GM21786 (cell line): ENCODE data around the gene FAM210A.

Experiments
- ATAC-seq: cut with Tn5 transposase; IDR thresholded peaks from one replicate; pipeline ENCODE4 v1.9.1; 2021; ENCODE audit not compliant: unreplicated experiment

FAM210A gene

GRCh38 chr18:13623348-13623747 lies 103.0 kb downstream of the FAM210A start:
- no peak for ATAC-seq

DNA sequence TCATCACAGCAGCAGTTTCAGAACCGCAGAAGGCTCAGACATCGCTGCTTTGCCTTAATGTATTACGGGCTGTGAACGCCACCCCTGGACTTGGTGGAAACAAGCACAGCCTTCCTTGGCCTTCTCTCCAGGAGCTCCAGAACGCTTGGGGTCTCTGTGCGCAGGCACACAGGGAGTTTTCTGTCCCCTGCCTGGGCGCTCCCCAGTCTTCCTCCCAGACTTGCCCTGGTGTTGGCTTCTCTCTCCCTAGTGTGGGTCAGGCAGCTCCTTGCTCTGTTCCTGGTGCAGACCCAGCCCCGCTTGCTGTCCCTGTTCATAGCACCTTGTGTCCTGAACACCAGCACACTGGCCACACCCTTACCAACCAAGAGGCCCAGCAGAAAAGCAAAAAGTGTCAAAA lies 103.6 kb downstream of the FAM210A start:
- no peak for ATAC-seq

DNA sequence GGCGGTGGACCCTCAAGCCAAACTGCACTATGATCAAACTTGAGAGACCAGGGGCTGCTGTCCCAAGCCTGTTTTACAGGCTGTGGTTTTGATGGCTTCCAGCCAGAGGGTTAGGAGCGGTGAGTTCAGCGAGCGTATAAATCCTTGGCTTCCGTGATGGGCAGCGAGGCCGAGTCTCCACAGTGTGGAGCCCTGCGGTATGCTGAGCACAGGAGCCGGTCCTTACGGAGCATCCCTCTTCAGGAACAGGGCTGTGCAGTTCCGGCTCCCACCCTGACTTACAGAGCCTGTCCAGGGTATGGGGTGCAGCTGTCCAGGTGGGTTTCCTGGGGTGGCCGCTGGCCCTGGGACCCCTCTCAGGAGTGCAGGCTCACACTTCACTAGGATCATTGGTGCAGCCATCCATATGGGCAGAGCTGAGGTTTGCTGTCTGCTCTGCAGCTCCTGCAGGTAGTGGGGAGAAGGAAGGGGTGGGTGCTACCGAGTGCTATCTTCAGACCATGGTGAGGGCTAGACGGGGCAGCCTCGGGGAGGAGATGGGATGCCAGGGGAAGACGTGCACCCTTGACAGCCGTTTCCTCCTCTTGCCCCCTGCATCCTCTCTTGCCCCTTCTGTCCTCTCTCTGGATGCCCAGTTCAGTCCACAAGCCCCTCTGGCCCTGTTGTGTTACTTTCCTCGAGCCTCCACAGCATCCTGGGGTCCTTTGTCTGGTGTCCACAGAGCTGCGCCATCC lies 104.3 kb downstream of the FAM210A start:
- ATAC-seq, result no peak

DNA sequence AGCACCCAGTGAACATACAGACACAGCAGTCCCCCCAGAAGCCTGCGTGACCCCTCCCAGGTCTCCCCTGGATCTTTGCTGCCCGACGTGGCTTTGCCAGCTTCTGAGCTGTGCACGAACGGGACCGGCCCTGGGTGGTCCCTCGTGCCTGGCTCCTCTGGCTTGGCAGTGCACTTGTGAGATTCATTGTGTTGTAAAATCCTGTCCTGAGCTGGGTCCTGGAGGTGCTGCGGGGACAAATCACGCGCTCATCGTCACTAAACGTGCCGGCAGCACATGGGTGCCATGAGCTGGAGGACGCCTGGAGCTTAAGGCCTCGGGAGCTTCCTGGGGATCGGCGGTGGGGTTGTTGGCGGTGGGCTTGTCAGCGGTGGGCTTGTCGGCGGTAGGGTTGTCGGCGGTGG lies 104.9 kb downstream of the FAM210A start:
- no peak for ATAC-seq

GRCh38 chr18:13620818-13621445 lies 105.4 kb downstream of the FAM210A start:
- no peak for ATAC-seq

DNA sequence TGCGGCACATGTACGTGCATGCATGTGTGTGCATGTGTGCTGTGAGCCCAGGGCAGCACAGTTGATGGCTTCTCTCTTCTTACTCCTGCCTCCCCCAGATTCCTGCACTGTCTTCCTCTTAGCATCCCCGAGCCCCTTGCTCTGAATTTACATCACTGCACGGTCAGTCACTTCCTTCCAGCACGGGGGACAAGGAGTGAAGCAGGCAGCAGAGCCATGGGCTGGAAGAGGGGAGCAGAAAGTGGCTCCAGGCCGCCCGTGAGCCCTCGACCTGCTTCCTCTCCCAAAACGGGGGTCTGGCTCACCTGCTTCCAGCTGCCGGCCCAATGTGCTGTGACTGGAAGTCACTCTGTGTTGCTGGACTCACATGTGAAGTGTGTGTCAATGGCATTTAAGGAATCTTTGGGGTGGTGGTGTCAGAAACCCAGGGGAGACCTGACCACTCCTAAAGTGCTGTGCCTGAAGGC lies 106.1 kb downstream of the FAM210A start:
- ATAC-seq, result no peak

DNA sequence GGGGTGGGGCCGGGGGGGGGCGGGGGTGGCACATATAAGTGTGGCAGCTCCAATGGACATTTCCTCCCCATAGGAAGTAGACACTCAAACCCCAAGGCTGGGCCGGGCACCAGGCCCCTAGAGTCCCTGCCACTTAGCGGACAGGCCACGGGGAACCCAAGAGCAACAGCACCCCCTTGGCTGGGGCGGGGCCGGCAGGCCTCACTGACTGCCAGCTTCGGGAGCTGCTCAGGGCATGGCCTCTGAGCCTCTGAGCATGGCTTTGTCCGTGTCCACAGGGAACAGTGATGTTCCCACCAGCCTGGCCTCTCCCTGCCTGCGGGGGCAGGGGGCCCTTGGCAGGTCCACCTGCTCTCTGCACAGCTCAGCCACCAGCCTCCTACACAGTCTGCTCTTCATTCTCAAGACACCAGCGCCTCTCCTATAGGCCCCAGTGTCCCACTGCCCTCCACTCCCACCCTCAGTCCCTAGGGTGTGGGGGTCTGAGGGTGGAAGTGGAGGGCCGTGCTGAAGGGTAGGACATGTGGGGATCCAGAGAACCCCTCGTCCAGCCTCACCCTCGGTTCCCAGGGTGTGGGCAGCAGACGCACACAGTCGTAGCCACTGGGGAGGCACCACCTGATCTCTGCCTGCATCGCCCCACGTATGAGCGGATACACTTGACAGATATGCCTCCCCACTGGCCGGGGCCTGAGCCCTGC lies 106.7 kb downstream of the FAM210A start:
- no peak for ATAC-seq

- no peak for ATAC-seq
These were observed 107.5 kb downstream of the FAM210A start for GRCh38 chr18:13618760-13619438.

DNA sequence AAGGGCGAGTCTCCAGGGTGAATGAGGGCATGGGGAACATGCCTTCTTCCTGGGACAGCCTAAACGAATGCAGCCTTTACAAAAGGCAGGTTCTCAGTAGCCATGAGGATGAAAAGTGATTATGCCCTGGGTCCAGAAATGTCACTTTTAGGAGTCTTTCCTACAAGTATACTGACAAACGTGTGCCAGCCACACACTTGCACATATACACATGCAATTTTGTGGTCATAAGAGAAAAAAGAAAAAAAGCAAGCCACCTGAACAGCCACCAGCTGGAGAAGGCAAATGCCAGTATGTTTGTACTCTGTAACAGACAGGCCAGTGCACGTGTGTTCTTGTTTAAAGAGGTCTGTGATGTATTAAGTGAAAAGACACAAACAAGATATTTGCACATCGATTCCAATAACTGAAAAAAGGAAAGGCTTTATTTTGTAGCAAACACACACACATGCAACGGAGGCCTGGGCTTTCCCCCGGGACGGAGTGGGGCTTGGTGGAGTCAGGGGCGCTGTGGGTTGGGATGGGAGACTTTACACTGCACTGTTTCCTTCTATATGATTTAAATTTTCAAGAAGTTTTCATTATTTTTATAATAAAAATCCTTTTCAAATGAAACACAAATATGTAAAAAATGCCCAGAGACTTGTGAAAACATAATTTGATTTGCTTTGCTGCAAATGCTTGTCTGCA lies 108.4 kb downstream of the FAM210A start:
- ATAC-seq, result no peak

GRCh38 chr18:13616525-13617035 lies 109.8 kb downstream of the FAM210A start:
- no peak for ATAC-seq

- no peak for ATAC-seq
These were observed 110.3 kb downstream of the FAM210A start for GRCh38 chr18:13616041-13616440.

DNA sequence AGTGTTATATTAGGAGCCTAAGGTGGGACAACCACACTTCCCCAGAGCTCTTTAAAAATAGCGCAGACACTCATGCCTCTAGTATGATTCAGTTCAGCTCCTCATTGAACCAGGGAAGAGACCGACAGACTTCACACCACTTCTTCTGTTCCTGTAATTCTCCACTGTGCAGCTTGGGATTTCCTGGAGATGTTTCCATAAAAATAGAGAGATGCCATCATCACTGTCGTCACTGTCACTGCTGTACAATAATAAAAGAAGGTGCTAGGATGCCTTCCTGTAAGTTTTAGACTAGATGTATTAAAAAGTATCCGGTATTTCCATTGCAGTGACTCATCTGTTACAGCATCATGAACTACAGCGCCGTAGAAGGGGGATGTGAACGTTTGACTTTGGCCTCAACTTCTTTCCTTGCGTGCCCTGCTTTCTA lies 110.9 kb downstream of the FAM210A start:
- no peak for ATAC-seq

DNA sequence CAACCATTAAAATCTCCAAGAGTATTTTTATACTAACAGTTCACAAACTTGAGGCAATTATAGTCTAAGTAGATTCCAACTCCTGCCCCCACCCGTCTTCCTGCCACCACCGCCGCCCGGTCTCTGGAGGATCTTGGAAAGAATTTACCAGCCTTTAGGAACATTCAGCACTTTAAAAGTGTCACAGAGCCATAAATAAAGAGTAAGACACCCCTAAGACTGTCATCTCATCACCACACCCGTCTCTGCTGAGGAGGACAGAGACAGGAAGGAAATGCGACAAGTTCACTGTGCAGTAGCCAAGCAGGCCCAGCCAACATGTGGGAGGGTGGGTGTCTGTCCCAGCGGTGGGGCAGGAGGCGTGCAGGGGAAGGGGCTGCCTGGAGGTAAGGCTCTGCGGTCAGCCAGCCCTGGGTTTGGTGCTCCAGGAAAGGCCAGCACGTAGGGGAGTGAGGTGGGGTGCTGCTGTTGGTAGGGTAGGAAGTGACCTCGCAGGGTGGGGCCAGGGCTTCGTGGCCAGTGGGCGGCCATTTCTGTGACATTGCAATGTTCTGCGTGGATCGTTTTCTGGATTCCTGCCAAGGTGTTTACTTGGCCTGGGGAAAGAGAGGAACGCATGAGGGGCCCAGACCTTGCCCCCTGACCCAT lies 111.6 kb downstream of the FAM210A start:
- ATAC-seq, result no peak

DNA sequence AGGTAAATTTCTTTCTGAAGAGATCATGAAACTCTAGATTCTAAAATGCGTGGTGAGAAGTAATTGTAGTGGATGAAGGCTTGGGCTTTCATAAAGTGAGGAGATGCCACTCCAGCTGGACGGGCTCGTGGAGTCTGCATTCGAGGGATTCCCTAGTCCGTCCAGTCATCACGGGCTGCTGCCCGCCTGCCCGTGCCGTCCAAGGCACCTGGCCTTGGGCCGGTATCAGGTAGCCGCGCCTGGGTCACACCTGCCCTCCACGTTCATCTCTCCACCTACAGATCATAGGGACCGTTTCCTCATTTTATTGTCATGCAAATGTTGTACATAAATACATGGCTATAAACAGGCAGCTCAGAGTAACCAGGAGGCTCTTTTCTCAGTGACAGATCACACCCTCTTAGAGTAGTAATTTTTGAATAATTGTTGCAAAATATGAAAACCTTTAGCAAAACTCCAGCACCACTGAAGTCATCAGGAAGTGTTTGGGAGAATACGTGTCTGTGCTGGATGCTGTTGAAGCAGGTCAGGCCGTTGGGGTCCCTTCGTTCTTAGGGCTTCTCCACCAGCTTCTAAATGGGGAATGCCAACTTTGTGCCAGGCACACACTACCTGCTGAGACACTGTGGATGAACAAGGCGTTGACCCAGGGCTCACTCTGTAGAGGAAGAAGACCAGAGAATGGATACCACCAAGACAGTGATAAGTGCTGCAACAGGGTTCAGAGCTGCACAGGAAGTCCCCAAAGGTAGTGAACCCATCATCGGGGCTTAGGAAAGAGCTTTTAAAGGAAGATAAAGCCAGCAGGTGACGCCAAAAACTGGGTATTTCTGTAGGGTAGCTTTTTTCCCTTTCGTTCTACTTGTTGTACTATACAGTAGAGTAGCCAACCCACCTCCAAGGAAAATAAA lies 112.5 kb downstream of the FAM210A start:
- no peak for ATAC-seq
